GM19397 (cell line): ENCODE data around the gene UTP14A.
A peak's percentile ranks its signal among the peaks of the same experiment; 100 is the strongest.

Source experiments
- ATAC-seq: cut with Tn5 transposase; IDR thresholded peaks from one replicate; pipeline ENCODE4 v1.9.1; 2021; ENCODE audit warnings: mild to moderate bottlenecking, moderate library complexity; ENCODE audit not compliant: unreplicated experiment

The UTP14A gene

DNA sequence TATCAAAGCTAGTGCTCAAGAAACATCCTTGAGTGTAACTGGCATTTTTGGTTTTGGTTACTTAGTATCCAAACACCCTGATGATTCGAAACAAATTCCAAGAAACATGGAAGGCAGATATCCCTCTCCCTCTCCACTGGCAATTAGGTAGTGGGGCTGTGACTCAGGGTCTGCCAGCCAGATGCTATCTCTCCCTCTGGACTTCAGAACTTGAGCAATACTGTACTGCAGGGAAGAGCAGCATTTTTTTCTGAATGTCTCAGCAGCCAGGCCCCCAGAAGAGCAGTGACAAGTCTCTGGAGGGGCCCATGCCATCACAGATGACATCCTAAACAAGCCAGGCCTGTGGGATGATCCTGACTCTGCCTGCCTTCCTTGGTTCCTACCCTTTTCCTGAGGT lies 39.2 kb downstream of the UTP14A start:
- no peak for ATAC-seq

- no peak for ATAC-seq
These were observed 47.3 kb downstream of the UTP14A start for GRCh38 chrX:129953334-129953648.

DNA sequence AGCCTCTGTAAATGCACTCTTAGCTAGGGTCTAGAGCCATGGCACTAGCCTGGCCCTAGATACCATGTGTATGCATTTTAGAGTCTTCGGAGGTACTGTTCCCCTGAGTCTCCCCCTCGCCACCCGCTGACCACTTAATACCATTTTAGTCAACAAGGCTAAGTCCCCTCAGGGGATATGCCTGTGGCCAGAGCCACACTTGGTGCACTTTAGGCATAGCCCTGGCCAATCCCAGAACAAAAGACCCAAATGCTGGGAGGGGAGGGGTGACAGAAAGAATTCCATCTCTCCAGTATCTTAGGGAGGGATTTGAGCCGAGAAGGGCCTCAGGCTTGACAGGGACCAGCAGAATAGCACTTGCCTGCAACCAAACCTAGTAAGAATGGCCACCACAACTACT lies 47.9 kb downstream of the UTP14A start:
- no peak for ATAC-seq

GRCh38 chrX:129954804-129955203 lies 48.8 kb downstream of the UTP14A start:
- no peak for ATAC-seq

DNA sequence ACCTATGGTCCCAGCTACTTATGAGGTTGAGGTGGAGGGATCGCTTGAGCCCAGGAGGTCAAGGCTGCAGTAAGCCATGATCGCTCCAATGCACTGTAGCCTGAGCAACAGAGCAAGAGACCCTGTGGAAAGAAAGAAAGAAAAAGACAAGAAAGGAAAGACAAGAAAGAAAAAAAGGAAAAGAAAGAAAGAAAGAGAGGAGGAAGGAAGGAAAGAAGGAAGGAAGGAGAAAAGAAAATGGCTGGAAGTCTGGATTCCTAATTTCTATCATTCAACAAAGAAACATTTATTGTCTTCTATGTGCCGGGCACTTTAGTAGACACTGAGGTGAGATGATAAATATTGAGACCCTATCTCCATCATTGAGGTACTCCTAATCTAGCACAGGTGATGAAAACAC lies 49.7 kb downstream of the UTP14A start:
- ATAC-seq: no peak

DNA sequence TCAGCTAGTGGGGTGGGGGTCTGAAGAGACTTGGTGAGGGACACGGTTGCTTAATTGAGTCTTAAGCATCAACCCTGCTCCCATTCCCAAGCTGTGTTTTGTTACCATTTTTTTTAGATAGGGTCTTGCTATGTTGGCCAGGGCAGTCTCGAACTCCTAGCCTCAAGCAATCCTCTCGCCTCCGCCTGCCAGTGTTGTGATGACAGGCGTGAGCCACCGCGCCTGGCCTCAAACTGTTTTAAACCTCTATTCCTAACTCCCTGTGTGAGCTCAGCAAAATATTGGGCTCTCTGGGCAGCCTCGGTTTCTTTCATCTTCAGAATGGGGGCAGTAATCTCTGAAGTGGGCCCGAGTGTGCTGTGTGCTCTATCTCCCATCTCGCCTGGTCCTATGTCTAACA lies 50.2 kb downstream of the UTP14A start:
- ATAC-seq: no peak

DNA sequence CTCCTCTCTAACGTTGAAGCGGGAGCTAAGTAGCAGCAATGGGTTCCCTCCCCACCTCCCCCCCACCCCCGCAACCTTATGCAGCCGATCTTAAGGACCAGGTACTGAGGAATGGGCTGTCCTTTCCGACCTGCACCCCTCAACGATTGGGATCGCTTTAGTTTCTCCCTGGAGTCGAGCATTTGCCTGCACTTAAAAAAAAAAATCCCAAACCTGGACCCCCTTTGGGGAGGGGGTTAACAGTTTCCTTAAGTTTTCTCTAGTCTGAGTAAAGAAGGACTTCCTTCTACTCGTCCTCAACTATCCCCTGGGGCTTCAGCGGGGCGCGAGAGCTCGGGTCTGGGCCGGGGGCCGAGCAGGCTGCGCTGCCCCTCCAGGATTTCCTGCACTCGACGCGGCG lies 50.8 kb downstream of the UTP14A start:
- ATAC-seq: no peak

DNA sequence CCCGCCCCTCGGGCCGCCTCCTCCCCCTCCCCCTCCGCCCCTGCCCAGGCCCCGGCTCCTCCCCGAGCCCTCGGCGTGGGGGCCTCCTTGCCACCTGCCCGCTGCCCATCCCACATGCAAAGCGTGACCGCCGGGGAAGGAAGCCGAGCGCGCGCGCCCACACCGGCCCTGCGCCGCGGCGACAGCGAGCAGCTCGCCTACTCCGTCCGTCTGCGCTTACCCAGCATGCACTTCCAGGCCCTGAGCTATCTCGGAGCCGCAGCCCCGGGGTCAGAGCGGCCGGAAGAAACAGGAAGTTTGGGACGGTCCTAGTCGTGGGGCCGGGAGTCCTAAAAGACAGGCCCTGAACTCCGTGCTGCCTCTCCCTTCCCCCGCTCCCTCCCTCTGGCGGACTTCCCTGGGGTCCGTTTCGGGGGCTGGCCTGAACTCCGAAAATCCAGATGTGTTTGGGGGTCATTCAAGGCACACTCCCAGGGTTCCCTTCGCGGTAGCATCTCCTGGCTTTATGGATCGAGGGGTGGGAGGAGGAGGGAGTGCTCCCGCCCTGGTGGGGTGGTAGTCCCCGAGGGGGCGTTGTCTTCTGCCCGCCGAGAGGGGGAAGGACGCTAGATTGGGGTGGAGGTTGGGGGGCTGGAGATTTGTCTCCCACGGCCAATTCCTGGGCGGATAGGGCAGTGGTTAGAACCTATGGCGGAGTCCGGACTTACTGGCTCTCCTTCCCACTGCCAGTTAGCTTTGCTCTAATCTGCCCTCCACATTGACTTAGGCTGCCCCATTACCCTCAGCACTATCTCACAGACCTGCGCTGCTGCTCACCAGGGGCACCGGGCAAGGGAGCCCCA lies 51.5 kb downstream of the UTP14A start:
- peak; percentile 71 for ATAC-seq

GRCh38 chrX:129958083-129958465 lies 52.1 kb downstream of the UTP14A start:
- no peak for ATAC-seq

DNA sequence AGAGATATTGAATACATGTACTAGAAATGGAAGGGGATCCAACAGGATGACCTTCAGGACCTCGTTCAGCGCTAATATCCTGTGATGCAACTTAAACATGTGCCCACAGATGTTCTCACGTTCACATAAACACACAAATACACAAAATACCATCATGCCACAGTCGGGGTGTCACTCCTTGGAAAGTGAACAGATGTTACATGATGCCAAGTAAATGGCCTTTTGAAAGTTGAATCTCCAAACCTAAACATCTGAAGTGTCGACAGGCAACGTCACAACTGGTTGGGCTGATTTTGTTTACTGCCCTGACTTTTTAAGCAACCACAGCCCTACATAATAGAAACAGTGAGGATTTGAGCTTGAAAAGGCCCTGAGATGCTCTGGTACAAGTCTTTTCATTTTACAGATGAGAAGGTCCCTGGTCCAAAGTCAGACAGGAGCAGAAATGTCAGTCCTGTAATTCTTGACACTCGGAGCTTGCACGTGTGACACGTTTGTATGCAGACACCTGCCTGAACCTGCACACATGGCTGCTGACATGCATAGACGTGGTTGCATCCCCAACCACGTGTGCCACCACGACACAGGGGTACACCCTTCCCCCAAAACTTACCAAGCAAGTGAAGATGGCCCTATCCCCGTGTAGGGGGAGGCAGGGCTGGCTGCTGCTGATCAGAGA lies 53.0 kb downstream of the UTP14A start:
- no peak for ATAC-seq

DNA sequence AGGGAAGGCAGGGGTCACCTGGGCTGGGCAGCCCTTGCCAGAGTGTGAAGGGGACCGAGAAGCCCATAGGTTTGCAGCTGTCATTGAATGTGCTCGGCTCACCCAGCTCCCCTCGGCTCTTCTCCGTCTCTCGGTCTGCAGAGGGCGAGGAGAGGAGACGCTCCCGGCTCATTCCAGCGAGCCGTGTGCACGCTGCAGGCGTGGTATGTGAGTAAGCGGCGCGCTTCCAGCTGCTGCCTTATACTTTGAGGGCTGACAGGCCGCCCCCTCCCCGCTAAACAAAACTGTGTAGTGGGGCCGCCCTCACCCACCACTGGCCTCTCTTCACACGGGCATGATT lies 53.5 kb downstream of the UTP14A start:
- no peak for ATAC-seq

DNA sequence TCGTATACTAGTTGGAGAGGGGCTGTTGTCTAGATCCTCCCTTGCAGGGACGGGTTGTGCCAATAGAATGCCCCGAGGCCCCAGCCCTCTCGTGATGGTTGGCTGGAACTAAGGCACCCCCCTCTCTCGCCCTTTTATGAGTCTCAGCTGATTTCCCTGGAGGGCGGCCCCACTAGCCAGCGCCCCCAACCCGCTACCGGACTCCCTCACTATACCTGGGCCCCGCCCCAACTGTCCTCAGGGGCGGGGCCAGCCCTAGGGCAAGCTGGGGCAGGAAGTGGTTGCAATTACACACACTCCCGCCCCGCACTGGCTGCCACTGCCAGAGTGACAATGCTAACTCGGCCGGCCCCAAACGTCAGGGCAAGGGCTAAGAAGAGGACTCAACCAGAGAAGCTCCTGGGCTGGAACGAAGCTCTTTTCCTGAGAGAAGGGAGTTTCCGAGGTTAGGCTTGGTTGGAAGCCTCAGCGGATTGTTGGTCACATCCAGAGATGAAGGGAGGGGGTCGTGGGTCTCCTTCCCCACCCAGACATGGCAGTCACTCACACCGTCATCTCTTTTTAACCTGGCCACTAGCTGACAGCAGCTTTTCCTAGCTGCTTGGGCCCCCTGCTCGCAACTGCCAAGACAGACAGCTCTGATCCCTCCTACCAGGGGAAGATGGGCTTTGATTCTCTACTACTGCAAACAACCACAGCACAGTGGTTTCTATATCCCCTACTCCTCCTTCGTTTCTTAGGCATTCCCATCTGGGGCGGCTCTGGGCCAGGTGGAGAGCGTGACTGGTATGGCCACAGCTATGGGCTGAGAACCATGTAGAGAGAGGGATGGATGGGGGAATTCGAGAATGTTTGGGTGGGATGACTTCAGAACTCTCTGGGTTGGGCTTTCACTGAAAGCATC lies 55.5 kb downstream of the UTP14A start:
- ATAC-seq: peak; percentile 90

DNA sequence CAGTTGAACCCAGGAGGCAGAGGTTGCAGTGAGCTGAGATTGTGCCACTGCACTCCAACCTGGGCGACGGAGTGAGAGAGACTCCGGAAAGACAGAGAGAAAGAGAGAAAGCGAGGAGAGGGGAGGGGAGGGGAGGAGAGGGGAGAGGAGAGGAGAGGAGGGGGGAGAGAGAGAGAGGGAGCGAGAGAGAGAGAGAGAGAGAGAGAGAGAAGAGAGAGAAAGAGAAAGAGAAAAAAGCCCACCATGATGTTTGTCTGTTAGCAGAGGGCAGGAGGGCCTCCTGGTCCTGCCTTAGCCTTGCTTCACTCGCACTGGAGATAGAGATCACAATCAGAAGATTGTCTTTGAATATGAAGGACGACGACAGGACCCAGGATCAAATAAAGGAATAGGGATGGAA lies 57.8 kb downstream of the UTP14A start:
- no peak for ATAC-seq

GRCh38 chrX:129965166-129965565 lies 59.2 kb downstream of the UTP14A start:
- no peak for ATAC-seq

DNA sequence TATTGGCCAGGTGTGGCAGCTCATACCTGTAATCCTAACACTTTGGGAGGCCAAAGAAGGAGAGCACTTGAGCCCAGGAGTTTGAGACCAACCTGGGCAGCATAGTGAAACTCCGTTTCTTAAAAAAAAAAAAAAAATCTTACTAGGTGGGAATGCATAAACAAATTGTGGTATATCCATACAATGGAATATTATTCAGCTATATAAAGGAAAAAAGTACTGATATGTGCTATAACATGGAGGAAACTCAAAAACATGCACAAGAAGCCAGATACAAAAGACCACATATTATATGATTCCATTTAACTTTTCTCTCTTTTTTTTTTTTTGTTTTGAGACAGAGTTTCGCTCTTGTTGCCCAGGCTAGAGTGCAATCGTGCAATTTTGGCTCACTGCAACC lies 63.0 kb downstream of the UTP14A start:
- ATAC-seq: no peak

GRCh38 chrX:129976441-129976840 lies 70.5 kb downstream of the UTP14A start:
- ATAC-seq: no peak
